Endothelial cell of umbilical vein (primary cell): Measurements from ENCODE around the gene DCLK2.
A peak's percentile ranks its signal among the peaks of the same experiment; 100 is the strongest.

Source experiments
- CTCF ChIP-seq, 2 donors: IDR thresholded peaks; 1 replicate in 1 of 2; 2 replicates in 1 of 2; pipeline ENCODE4 v1.5.1; 2011; ENCODE audit warnings: low read length in 2 of 2, mild to moderate bottlenecking in 2 of 2, moderate library complexity in 2 of 2, control low read depth in 1 of 2, inconsistent platforms in 1 of 2, low read depth in 1 of 2; ENCODE audit not compliant: insufficient read depth in 1 of 2; ENCODE audit errors: extremely low read depth in 1 of 2
- EZH2 ChIP-seq: IDR thresholded peaks from 2 replicates; pipeline ENCODE4 v1.6.1; 2012; ENCODE audit warnings: borderline replicate concordance, low read depth, mild to moderate bottlenecking, moderate library complexity, low read length, inconsistent platforms; ENCODE audit not compliant: severe bottlenecking
- JUN ChIP-seq: IDR thresholded peaks from 2 replicates; pipeline ENCODE4 v1.6.1; 2011; ENCODE audit warnings: borderline replicate concordance, low read depth; ENCODE audit not compliant: insufficient read length, insufficient read depth
- MAX ChIP-seq: IDR thresholded peaks from 2 replicates; pipeline ENCODE4 v1.6.1; 2011; ENCODE audit not compliant: insufficient read depth, insufficient read length
- MYC ChIP-seq: IDR thresholded peaks from one replicate; pipeline ENCODE4 v1.6.1; 2011; ENCODE audit warnings: mild to moderate bottlenecking, low read depth, low read length
- POLR2A ChIP-seq: IDR thresholded peaks from 2 replicates; pipeline ENCODE4 v1.6.1; 2012; ENCODE audit warnings: low read depth, mild to moderate bottlenecking, control low read depth, low read length
- POLR2AphosphoS5 ChIP-seq: IDR thresholded peaks from 2 replicates; pipeline ENCODE4 v1.6.1; 2012; ENCODE audit warnings: low read depth, mild to moderate bottlenecking, control low read depth, low read length, moderate library complexity; ENCODE audit not compliant: insufficient read depth

- TF ChIP-seq CTCF (IDR thresholded peaks at IDR 0.05; ENCODE audit: extremely low read depth in 1 of 2, insufficient read depth in 1 of 2, low read depth in 1 of 2, low read length in 2 of 2) (no peak), EZH2 (no peak), POLR2AphosphoS5 (peak; percentile 53), MAX (peak; percentile 51), JUN (peak; percentile 92), MYC (no peak), POLR2A (no peak)
Observed at GRCh38 chr4:150302553-150302952, 224.3 kb downstream of the DCLK2 start.
